HepG2 (cell line): ENCODE results near the gene MYO7A. TPM values are rescaled to one million over a fixed set of nuclear protein-coding genes. Genes with fewer than 3 reads are reported as not detected.

Source experiments
- GABPB1 ChIP-seq: IDR thresholded peaks from 2 replicates; pipeline ENCODE4 v1.6.1; 2016; ENCODE audit warnings: mild to moderate bottlenecking, missing genetic modification reagents, moderate library complexity, missing compliant biosample characterization
- GMEB2 ChIP-seq: IDR thresholded peaks from 2 replicates; pipeline ENCODE4 v1.6.1; 2016; ENCODE audit warnings: missing biosample characterization, missing genetic modification reagents, low read depth
- HES4 ChIP-seq: sonication (generic); formaldehyde crosslinking; IDR thresholded peaks from 2 replicates; pipeline ENCODE4 v1.9.0; 2021; ENCODE audit warnings: mild to moderate bottlenecking, missing genetic modification reagents, borderline replicate concordance
- MYPOP ChIP-seq: sonication (generic); formaldehyde crosslinking; IDR thresholded peaks from 2 replicates; pipeline ENCODE4 v1.8.1; 2023; ENCODE audit warnings: mild to moderate bottlenecking, moderate library complexity, missing genetic modification reagents
- NKX3-1 ChIP-seq: sonication (generic); formaldehyde crosslinking; IDR thresholded peaks from 2 replicates; pipeline ENCODE4 v1.5.0; 2020; ENCODE audit warnings: missing genetic modification reagents
- PLRG1 ChIP-seq: fragments of 450-650 bp; conservative IDR thresholded peaks from 2 replicates; pipeline ENCODE4 v1.6.1; 2016
- RCOR2 ChIP-seq: IDR thresholded peaks from 2 replicates; pipeline ENCODE4 v1.6.1; 2016; ENCODE audit warnings: missing biosample characterization, missing genetic modification reagents
- REPIN1 ChIP-seq: sonication (generic); formaldehyde crosslinking; IDR thresholded peaks from 2 replicates; pipeline ENCODE4 v1.8.0; 2022; ENCODE audit warnings: missing genetic modification reagents, low read depth, mild to moderate bottlenecking, borderline replicate concordance
- THYN1 ChIP-seq: sonication (generic); formaldehyde crosslinking; IDR thresholded peaks from 2 replicates; pipeline ENCODE4 v1.8.1; 2023; ENCODE audit warnings: low read depth, mild to moderate bottlenecking, moderate library complexity, missing genetic modification reagents, borderline replicate concordance
- ZBTB49 ChIP-seq: sonication (generic); formaldehyde crosslinking; IDR thresholded peaks from 2 replicates; pipeline ENCODE4 v1.4.0; 2020; ENCODE audit warnings: missing genetic modification reagents, borderline replicate concordance
- ZNF224 ChIP-seq: sonication (generic); formaldehyde crosslinking; IDR thresholded peaks from 2 replicates; pipeline ENCODE4 v1.5.0; 2020; ENCODE audit warnings: mild to moderate bottlenecking, missing genetic modification reagents
- ZNF326 ChIP-seq: sonication (generic); formaldehyde crosslinking; IDR thresholded peaks from 2 replicates; pipeline ENCODE4 v1.4.0; 2020; ENCODE audit warnings: missing genetic modification reagents, borderline replicate concordance
- ZNF441 ChIP-seq: sonication (generic); formaldehyde crosslinking; IDR thresholded peaks from 2 replicates; pipeline ENCODE4 v1.7.0; 2021; ENCODE audit warnings: missing genetic modification reagents, borderline replicate concordance
- ZNF569 ChIP-seq: sonication (generic); formaldehyde crosslinking; IDR thresholded peaks from 2 replicates; pipeline ENCODE4 v1.5.0; 2020; ENCODE audit warnings: mild to moderate bottlenecking, missing genetic modification reagents, moderate library complexity, borderline replicate concordance
- ZNF646 ChIP-seq: sonication (generic); formaldehyde crosslinking; IDR thresholded peaks from 2 replicates; pipeline ENCODE4 v1.9.0; 2021; ENCODE audit warnings: mild to moderate bottlenecking, missing genetic modification reagents
- ZNF709 ChIP-seq: sonication (generic); formaldehyde crosslinking; IDR thresholded peaks from 2 replicates; pipeline ENCODE4 v1.5.0; 2020; ENCODE audit warnings: mild to moderate bottlenecking, missing genetic modification reagents
- ZNF724P ChIP-seq: sonication (generic); formaldehyde crosslinking; IDR thresholded peaks from 2 replicates; pipeline ENCODE4 v1.8.0; 2022; ENCODE audit warnings: missing genetic modification reagents, borderline replicate concordance
- polyA plus RNA-seq, 8 experiments: library from polyadenylated mRNA; depleted of rRNA in 3 of 8; stranded (reverse) in 7 of 8; unstranded in 1 of 8; fragments of >200 nt; fragmentation: Illumina TruSeq in 4 of 8; extraction: Trizol in 4 of 8; gene quantifications; 2 replicates each; pipeline versions ENCODE4 v1.2.1 to v1.2.3, GENCODE V29; 2011 to 2016; ENCODE audit warnings: low read depth in 4 of 8, missing spikeins in 1 of 8, mixed read lengths in 1 of 8; ENCODE audit not compliant: insufficient read depth in 1 of 8
- total RNA-seq, 5 experiments: library from RNA; depleted of rRNA; stranded (reverse); fragments of >200 nt; fragmentation: Illumina TruSeq; extraction: Trizol; gene quantifications; 2 replicates each; pipeline ENCODE4 v1.2.3, GENCODE V29; 2016; ENCODE audit warnings: low read depth in 1 of 5

MYO7A gene
- total and polyA plus RNA-seq, 2 of the 13 experiments (the other 11 are each of a cell fraction or from before 2014, with no cell fraction given): 7.5 to 10.0 TPM

- no peak for TF ChIP-seq ZNF646
- peak; percentile 29; the same call in 1 of the 2 replicates for TF ChIP-seq GABPB1 (CRISPR knock-in tag)
- no peak for TF ChIP-seq GMEB2 (CRISPR knock-in tag)
- TF ChIP-seq ZNF709 (CRISPR knock-in tag): no peak
- no peak for TF ChIP-seq ZBTB49 (CRISPR knock-in tag)
- no peak for TF ChIP-seq ZNF724P
- TF ChIP-seq ZNF441 (CRISPR knock-in tag): no peak
- TF ChIP-seq ZNF326 (CRISPR knock-in tag): no peak
- no peak for TF ChIP-seq ZNF224 (CRISPR knock-in tag)
- TF ChIP-seq MYPOP (CRISPR knock-in tag): no peak
- no peak for TF ChIP-seq HES4 (CRISPR knock-in tag)
- TF ChIP-seq RCOR2 (CRISPR knock-in tag): no peak
- no peak for TF ChIP-seq REPIN1 (CRISPR knock-in tag)
- TF ChIP-seq THYN1: no peak
- TF ChIP-seq ZNF569: no peak
- TF ChIP-seq PLRG1: no peak
- no peak for TF ChIP-seq NKX3-1 (CRISPR knock-in tag)
Measured at GRCh38 chr11:77086521-77087472, 41.2 kb upstream of the MYO7A start (continued).
